ENCODE results near the gene HSD17B14. TPM values are rescaled to one million over a fixed set of nuclear protein-coding genes. Genes with fewer than 3 reads are reported as not detected.

Gene HSD17B14
- total RNA-seq, 1 donor from 2014 or later: 6.6 TPM

DNA sequence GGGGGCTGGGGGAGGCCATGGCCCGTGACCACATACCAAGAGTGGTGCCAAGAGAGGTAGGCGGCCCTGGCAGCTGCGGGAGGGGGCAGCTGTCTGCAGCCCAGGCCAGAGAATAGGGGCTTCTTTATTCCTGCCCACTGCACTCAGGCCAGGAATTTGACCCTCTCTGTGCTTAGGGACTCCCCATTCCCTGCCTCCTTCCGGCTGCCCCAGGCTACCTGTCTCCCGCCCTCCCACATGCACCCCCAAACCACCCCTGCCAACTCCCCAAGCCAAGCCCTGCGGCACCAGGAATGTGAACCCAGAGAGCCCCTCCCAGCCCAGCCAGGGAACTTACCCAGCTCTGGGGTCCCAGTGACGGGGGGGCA, 31.4 kb upstream of the HSD17B14 start:
- no peak for DNase-seq (ENCODE audit: low read depth, low spot score)
- H3K27me3 Mint-ChIP-seq (ENCODE audit: low read depth): no peaks in the 10 kb centered on the region

DNA sequence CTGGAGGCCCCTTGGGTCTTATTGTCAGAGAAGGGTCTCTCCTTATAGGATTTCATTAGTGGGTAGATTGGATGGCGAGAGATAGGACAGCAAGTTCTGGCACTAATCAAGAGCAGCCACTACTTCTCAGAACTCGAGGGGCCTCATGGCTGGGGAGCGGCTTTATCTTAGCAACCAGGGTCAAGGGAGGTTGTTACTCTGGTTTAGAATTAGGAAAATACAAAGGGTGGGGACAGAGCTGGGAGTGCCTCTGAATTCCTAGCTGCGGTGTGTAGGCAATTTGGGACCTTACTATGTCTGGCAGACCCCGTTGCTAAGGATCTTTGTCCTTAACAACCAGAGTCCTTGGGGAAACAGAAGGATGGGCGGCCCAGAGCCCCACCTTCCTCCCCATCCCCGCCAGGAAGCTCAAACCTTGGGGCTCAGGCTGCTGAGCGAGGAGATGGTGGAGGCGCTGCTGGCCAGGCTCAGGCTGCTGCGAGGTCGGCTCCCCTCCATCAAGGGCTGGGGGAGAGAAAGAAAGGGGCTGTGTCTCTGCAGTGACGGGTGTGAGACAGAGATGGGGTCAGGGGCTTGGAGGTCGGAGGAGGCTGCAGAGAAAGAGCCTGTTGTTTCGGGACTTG, 30.9 kb upstream of the HSD17B14 start:
- Mint-ChIP-seq H3K27me3 (ENCODE audit: low read depth) (no peaks in the 10 kb centered on the region), H3K27ac (ENCODE audit: unreplicated experiment) (peak overlapping the region; percentile 68), H3K36me3 (ENCODE audit: low read depth) (peaks cover 3% of the 10 kb centered on the region), H3K9me3 (no peaks in the 10 kb centered on the region), H3K4me1 (peaks cover 50% of the 10 kb centered on the region), H3K4me3 (peak overlapping the region; percentile 63)
- DNase-seq (ENCODE audit: low read depth, low spot score): peak; percentile 25
- TF ChIP-seq, protein P1, sequence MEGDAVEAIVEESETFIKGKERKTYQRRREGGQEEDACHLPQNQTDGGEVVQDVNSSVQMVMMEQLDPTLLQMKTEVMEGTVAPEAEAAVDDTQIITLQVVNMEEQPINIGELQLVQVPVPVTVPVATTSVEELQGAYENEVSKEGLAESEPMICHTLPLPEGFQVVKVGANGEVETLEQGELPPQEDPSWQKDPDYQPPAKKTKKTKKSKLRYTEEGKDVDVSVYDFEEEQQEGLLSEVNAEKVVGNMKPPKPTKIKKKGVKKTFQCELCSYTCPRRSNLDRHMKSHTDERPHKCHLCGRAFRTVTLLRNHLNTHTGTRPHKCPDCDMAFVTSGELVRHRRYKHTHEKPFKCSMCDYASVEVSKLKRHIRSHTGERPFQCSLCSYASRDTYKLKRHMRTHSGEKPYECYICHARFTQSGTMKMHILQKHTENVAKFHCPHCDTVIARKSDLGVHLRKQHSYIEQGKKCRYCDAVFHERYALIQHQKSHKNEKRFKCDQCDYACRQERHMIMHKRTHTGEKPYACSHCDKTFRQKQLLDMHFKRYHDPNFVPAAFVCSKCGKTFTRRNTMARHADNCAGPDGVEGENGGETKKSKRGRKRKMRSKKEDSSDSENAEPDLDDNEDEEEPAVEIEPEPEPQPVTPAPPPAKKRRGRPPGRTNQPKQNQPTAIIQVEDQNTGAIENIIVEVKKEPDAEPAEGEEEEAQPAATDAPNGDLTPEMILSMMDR (conservative IDR thresholded peaks at IDR 0.05): no peak

More for the DNA sequence above, 31.4 kb upstream of the HSD17B14 start:
- H3K27ac Mint-ChIP-seq (ENCODE audit: unreplicated experiment): peak overlapping the region; percentile 68
- peak overlapping the region; percentile 63 for H3K4me3 Mint-ChIP-seq
- TF ChIP-seq, protein P1 (conservative IDR thresholded peaks at IDR 0.05): no peak
- peaks cover 52% of the 10 kb centered on the region for H3K4me1 Mint-ChIP-seq
- no peaks in the 10 kb centered on the region for H3K9me3 Mint-ChIP-seq
- H3K36me3 Mint-ChIP-seq (ENCODE audit: low read depth): peaks cover 3% of the 10 kb centered on the region

DNA sequence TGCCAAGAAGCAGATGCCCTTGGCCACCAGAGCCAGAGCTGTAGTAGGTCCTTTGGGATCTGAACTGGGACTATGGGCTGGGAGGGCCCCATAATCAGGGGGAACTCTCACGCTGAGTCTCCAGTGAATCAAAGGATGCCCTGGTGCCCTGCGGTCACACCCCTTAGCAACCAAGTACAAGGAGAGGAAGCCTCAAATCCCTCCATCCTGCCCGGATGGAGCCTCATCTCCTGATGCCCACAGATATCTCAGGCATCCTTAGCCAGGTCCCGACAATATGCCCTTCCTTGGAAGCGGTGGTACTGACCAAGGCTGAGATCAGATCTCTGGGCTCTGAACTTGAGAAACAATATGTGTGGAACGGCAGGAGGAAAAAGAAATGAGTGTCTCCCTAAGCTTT, 30.4 kb upstream of the HSD17B14 start:
- TF ChIP-seq, protein P1 (conservative IDR thresholded peaks at IDR 0.05): no peak
- DNase-seq (ENCODE audit: low read depth, low spot score): no peak
- Mint-ChIP-seq H3K36me3 (ENCODE audit: low read depth) (peaks cover 3% of the 10 kb centered on the region), H3K4me1 (peaks cover 51% of the 10 kb centered on the region), H3K27me3 (ENCODE audit: low read depth) (no peaks in the 10 kb centered on the region), H3K4me3 (peak overlapping the region; percentile 63), H3K27ac (ENCODE audit: unreplicated experiment) (peak overlapping the region; percentile 68), H3K9me3 (no peaks in the 10 kb centered on the region)

DNA sequence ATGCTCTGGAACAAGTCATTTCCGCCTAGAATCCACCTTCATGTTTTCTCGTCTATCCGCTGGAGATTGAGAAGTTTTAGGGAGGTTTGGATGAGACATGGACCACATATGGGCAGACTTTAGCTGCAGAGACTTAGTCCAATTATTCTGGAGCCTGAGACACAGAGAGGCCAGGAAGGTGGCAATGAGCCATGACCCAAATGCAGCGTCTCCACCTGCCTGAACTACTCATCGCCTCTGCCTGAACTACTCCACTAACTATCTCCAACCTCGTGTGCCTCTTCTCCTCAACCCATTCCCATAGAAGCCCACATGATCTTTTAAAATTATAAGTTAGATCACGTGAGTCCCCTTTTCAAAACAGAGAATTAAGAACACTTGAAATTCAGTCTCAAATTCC, 26.5 kb upstream of the HSD17B14 start:
- TF ChIP-seq, protein P1 (conservative IDR thresholded peaks at IDR 0.05): no peak
- Mint-ChIP-seq H3K27me3 (ENCODE audit: low read depth) (no peaks in the 10 kb centered on the region), H3K4me3 (no peak overlapping the region)

DNA sequence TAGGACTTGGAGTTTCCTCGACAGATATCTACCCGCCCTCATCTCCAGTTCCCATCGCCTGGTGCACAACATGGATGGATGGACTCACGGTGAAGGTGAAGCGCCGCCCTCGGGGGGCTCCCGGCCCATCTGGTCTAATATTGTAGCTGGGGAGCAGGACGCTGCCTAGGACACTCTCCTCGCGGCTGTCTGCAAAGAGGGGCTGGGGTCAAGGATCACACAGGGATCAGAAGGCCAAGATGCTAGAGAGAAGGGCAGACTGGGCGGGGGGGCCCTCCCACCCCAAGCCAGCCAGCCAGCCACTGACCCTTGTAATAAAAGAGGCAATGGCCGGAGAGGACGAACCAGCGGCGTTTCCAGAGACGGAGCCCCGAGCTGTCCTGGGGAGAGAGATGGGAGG, 25.0 kb upstream of the HSD17B14 start:
- DNase-seq (ENCODE audit: low read depth, low spot score): no peak
- TF ChIP-seq, protein P1 (conservative IDR thresholded peaks at IDR 0.05): no peak
- Mint-ChIP-seq H3K27ac (ENCODE audit: unreplicated experiment) (peak overlapping the region; percentile 78), H3K4me1 (peaks cover 44% of the 10 kb centered on the region), H3K4me3 (peak overlapping the region; percentile 70), H3K36me3 (ENCODE audit: low read depth) (peaks cover 15% of the 10 kb centered on the region), H3K27me3 (ENCODE audit: low read depth) (no peaks in the 10 kb centered on the region), H3K9me3 (no peaks in the 10 kb centered on the region)

More for the DNA sequence above, 26.5 kb upstream of the HSD17B14 start:
- H3K9me3 Mint-ChIP-seq: no peaks in the 10 kb centered on the region
- peaks cover 52% of the 10 kb centered on the region for H3K4me1 Mint-ChIP-seq
- peaks cover 11% of the 10 kb centered on the region for H3K36me3 Mint-ChIP-seq (ENCODE audit: low read depth)
- H3K27ac Mint-ChIP-seq (ENCODE audit: unreplicated experiment): no peak overlapping the region
- DNase-seq (ENCODE audit: low read depth, low spot score): no peak
